ENCODE measurements around the gene CCDC187. TPM values are rescaled to one million over a fixed set of nuclear protein-coding genes. Genes with fewer than 3 reads are reported as not detected.

Gene CCDC187
- total and polyA plus RNA-seq, 2 of the 13 experiments (the other 11 are each of a cell fraction or from before 2014, with no cell fraction given) = 0.03 to 0.13 TPM

GRCh38 chr9:136339173-136339957, 35.5 kb upstream of the CCDC187 start (continued):
- TF ChIP-seq SMAD3 (CRISPR knock-in tag; IDR thresholded peaks at IDR 0.05) (0 out of 2 replicates have a peak, but pooled peaks have one; percentile 36), HMG20A (CRISPR knock-in tag; IDR thresholded peaks at IDR 0.05; ENCODE audit: borderline replicate concordance) (no peak), MAX (IDR thresholded peaks at IDR 0.05) (peak; percentile 35; the same call in 1 of the 2 replicates), SRY (CRISPR knock-in tag; IDR thresholded peaks at IDR 0.05) (0 out of 2 replicates have a peak, but pooled peaks have one; percentile 67), TGIF2 (CRISPR knock-in tag; IDR thresholded peaks at IDR 0.05) (no peak), TBX2 (CRISPR knock-in tag; IDR thresholded peaks at IDR 0.05; ENCODE audit: borderline replicate concordance) (peak; percentile 30; the same call in 1 of the 2 replicates), ZGPAT (CRISPR knock-in tag; IDR thresholded peaks at IDR 0.05) (peak; percentile 33; the same call in 1 of the 2 replicates), ZNF687 (CRISPR knock-in tag; IDR thresholded peaks at IDR 0.05) (peak; percentile 49), PHB2 (IDR thresholded peaks at IDR 0.05; ENCODE audit: partially characterized antibody) (no peak), ZNF576 (CRISPR knock-in tag; IDR thresholded peaks at IDR 0.05) (no peak), ZNF563 (CRISPR knock-in tag; IDR thresholded peaks at IDR 0.05) (no peak), ZMAT3 (CRISPR knock-in tag; conservative IDR thresholded peaks at IDR 0.05) (no peak), KLF16 (CRISPR knock-in tag; IDR thresholded peaks at IDR 0.05) (peak in 1 of 2 experiments; percentile 50; a peak in 1 of 4 replicates), XRCC5 (optimal IDR thresholded peaks at IDR 0.05; ENCODE audit: low read length) (peak; percentile 93), ZNF614 (CRISPR knock-in tag; IDR thresholded peaks at IDR 0.05; ENCODE audit: borderline replicate concordance) (peak; percentile 64; the same call in 1 of the 2 replicates), SETDB1 (CRISPR knock-in tag; IDR thresholded peaks at IDR 0.05; ENCODE audit: borderline replicate concordance) (no peak), ZNF530 (CRISPR knock-in tag; IDR thresholded peaks at IDR 0.05; ENCODE audit: low read depth) (no peak), ZNF367 (CRISPR knock-in tag; IDR thresholded peaks at IDR 0.05; ENCODE audit: borderline replicate concordance) (no peak), ARID4A (CRISPR knock-in tag; IDR thresholded peaks at IDR 0.05; ENCODE audit: borderline replicate concordance) (peak; percentile 53; the same call in 1 of the 2 replicates)
